ENCODE data around the gene AKNA.

AKNA gene

GRCh38 chr9:114316605-114317230 lies 71.1 kb downstream of the AKNA start:
- DNase-seq = no peak

GRCh38 chr9:114315723-114316363 lies 71.9 kb downstream of the AKNA start:
- no peak for DNase-seq

- DNase-seq = no peak
Measured at GRCh38 chr9:114314881-114315722, 72.7 kb downstream of the AKNA start.

GRCh38 chr9:114314256-114314867 lies 73.4 kb downstream of the AKNA start:
- DNase-seq = no peak

- no peak for DNase-seq
Measured at GRCh38 chr9:114313186-114313585, 74.6 kb downstream of the AKNA start.

- DNase-seq = no peak
Measured at GRCh38 chr9:114312513-114312875, 75.3 kb downstream of the AKNA start.

GRCh38 chr9:114311571-114312512 lies 75.9 kb downstream of the AKNA start:
- DNase-seq = no peak

GRCh38 chr9:114310471-114311450 lies 77.0 kb downstream of the AKNA start:
- no peak for DNase-seq

GRCh38 chr9:114309096-114309495 lies 78.7 kb downstream of the AKNA start:
- no peak for DNase-seq

GRCh38 chr9:114308361-114308950 lies 79.3 kb downstream of the AKNA start:
- no peak for DNase-seq

- no peak for DNase-seq
Measured at GRCh38 chr9:114307899-114308267, 79.9 kb downstream of the AKNA start.

GRCh38 chr9:114304416-114305188 lies 83.2 kb downstream of the AKNA start:
- no peak for DNase-seq

- DNase-seq = no peak
Measured at GRCh38 chr9:114303977-114304376, 83.8 kb downstream of the AKNA start.

GRCh38 chr9:114303571-114303970 lies 84.2 kb downstream of the AKNA start:
- DNase-seq = no peak

GRCh38 chr9:114302727-114303126 lies 85.1 kb downstream of the AKNA start:
- DNase-seq = no peak

- no peak for DNase-seq
Measured at GRCh38 chr9:114301798-114302565, 85.8 kb downstream of the AKNA start.

- no peak for DNase-seq
Measured at GRCh38 chr9:114300846-114301797, 86.7 kb downstream of the AKNA start.

Data from T-helper 9 cell (primary cell).